HAP-1 (cell line): ENCODE results near the gene KLC1.

Source experiments
- DNase-seq, 2 experiments: peaks; one replicate each; pipeline ENCODE4 v3.0.0-alpha.2; 2016 to 2020; ENCODE audit warnings: low spot score in 2 of 2
- H3K27me3 ChIP-seq: fragments of 250-450 bp; sonication (Bioruptor Pico); 2 replicates; pipeline ENCODE4 v1.5.1; 2020; ENCODE audit warnings: low read depth, mild to moderate bottlenecking, moderate library complexity
- H3K36me3 ChIP-seq: fragments of 250-450 bp; sonication (Bioruptor Pico); replicated peaks from 2 replicates; pipeline ENCODE4 v1.5.1; 2020; ENCODE audit warnings: mild to moderate bottlenecking
- H3K4me1 ChIP-seq: fragments of 250-450 bp; sonication (Bioruptor Pico); 2 replicates; pipeline ENCODE4 v1.5.1; 2020; ENCODE audit warnings: mild to moderate bottlenecking
- H3K4me3 ChIP-seq: fragments of 250-450 bp; sonication (Bioruptor Pico); 2 replicates; pipeline ENCODE4 v1.5.1; 2020; ENCODE audit warnings: mild to moderate bottlenecking, moderate library complexity
- H3K9me3 ChIP-seq: fragments of 250-450 bp; sonication (Bioruptor Pico); 2 replicates; pipeline ENCODE4 v1.5.1; 2020; ENCODE audit warnings: mild to moderate bottlenecking, moderate library complexity
- in situ Hi-C: fragments of 300-500 bp; cut with MboI; formaldehyde crosslinking; loops from 3 replicates; pipeline ENCODE4 v1.14.3; 2020; ENCODE audit warnings: low sequenced_read_pairs, inconsistent platforms, mixed read lengths

Gene KLC1

DNA sequence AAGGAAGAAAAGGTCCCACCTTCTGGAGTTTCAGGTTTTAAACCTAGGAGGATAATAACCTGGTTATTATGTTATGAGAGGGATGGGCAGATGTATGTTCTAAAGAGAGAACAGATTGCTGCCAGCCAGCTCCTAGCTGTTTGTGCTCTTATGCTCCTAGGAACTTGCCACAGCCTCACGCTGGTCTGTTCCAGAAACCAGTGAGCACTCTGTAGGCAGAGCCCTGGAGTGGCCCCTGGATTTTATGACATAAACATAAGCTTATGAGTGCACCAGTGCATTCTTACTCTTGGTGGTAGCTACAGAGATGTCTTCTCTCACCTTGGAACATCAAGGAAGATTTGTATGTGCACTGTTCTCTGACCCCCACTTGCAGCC, 27.7 kb downstream of the KLC1 start:
- no peak for DNase-seq
- peaks cover 67% of the 10 kb centered on the region for H3K36me3 ChIP-seq
- H3K4me1 ChIP-seq, result no peaks in the 10 kb centered on the region; the same call in 1 of the 2 replicates
- in situ Hi-C loops, result no loop called here
- no peaks in the 10 kb centered on the region for H3K27me3 ChIP-seq
- no peaks in the 10 kb centered on the region for H3K9me3 ChIP-seq
- no peak overlapping the region for H3K4me3 ChIP-seq

GRCh38 chr14:103657471-103657870, 28.5 kb downstream of the KLC1 start:
- Histone ChIP-seq H3K9me3 (no peaks in the 10 kb centered on the region), H3K36me3 (peaks cover 72% of the 10 kb centered on the region), H3K27me3 (no peaks in the 10 kb centered on the region), H3K4me1 (no peaks in the 10 kb centered on the region; the same call in 1 of the 2 replicates), H3K4me3 (no peak overlapping the region)
- no peak for DNase-seq
- in situ Hi-C loops, result no loop called here

- no peaks in the 10 kb centered on the region for H3K27me3 ChIP-seq
- H3K4me1 ChIP-seq, result no peaks in the 10 kb centered on the region
- in situ Hi-C loops, result no loop called here
- DNase-seq, result no peak
- no peak overlapping the region for H3K4me3 ChIP-seq
- peaks cover 86% of the 10 kb centered on the region for H3K36me3 ChIP-seq
- no peaks in the 10 kb centered on the region for H3K9me3 ChIP-seq
Measured at GRCh38 chr14:103659631-103660030, 30.6 kb downstream of the KLC1 start.

DNA sequence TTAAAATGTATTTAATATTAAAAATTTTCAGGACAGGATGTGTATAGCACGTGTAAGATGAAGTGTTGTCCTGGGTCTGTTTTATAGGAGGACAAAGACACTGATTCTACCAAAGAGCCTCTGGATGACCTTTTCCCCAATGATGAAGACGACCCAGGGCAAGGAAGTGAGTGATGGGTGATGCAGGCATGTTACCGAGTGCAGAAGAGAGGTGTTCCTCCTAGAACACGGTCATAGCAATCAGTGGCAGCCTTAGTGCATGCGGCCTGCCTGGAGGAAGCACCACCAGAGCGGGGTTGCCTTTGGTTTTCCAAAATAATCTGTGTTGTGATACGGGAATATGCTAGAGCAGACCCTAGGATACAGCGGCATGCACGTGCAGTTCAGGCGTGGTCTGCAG, 33.0 kb downstream of the KLC1 start:
- peaks cover 70% of the 10 kb centered on the region for H3K36me3 ChIP-seq
- no peaks in the 10 kb centered on the region for H3K9me3 ChIP-seq
- in situ Hi-C loops, result no loop called here
- no peaks in the 10 kb centered on the region for H3K4me1 ChIP-seq
- no peak overlapping the region for H3K4me3 ChIP-seq
- DNase-seq, result no peak
- no peaks in the 10 kb centered on the region for H3K27me3 ChIP-seq

DNA sequence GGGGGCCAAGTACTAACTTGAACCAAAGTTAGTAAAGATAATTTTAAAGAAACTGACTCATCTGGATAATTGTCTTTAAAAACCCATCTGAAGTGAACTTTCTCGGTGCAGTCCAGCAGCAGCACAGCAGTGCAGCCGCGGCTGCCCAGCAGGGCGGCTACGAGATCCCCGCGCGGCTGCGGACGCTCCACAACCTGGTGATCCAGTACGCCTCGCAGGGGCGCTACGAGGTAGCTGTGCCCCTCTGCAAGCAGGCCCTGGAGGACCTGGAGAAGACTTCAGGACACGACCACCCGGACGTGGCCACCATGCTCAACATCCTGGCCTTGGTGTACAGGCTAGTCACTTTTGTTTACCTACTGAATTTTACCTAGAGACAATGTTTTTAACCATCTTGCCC, 33.6 kb downstream of the KLC1 start:
- Histone ChIP-seq H3K4me3 (no peak overlapping the region), H3K9me3 (no peaks in the 10 kb centered on the region), H3K36me3 (peaks cover 70% of the 10 kb centered on the region), H3K4me1 (no peaks in the 10 kb centered on the region), H3K27me3 (no peaks in the 10 kb centered on the region)
- in situ Hi-C loops, result no loop called here
- no peak for DNase-seq

- no peak for DNase-seq
- Histone ChIP-seq H3K27me3 (no peaks in the 10 kb centered on the region), H3K4me1 (no peaks in the 10 kb centered on the region), H3K9me3 (no peaks in the 10 kb centered on the region), H3K36me3 (peaks cover 71% of the 10 kb centered on the region), H3K4me3 (no peak overlapping the region)
- in situ Hi-C loops, result no loop called here
Measured at GRCh38 chr14:103663506-103663905, 34.5 kb downstream of the KLC1 start.

- H3K36me3 ChIP-seq, result peaks cover 63% of the 10 kb centered on the region
- no peak for DNase-seq
- H3K4me1 ChIP-seq, result peaks cover 7% of the 10 kb centered on the region
- in situ Hi-C loops, result no loop called here
- H3K9me3 ChIP-seq, result no peaks in the 10 kb centered on the region
- no peak overlapping the region for H3K4me3 ChIP-seq
- no peaks in the 10 kb centered on the region for H3K27me3 ChIP-seq
Measured at GRCh38 chr14:103667671-103668070, 38.7 kb downstream of the KLC1 start.

DNA sequence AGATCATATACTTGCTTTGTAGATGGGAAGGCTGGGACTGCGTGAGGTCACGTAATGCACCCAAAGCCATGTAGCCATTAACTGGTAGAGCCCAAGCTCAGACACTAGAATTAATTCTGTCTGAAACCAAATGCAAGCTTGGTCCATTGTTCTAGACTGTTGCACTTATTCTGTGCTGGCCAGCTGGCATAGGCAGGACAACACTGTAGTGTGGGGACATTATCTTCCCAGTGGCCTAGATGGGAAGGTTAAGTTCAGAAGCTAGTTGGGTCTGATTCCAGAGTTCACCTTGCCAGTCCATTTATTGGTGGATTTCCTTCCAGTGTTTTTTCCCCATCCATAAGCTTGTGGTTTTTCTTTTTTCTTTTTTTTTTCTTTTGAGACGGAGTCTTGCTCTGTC, 39.1 kb downstream of the KLC1 start:
- Histone ChIP-seq H3K27me3 (no peaks in the 10 kb centered on the region), H3K4me1 (peaks cover 7% of the 10 kb centered on the region), H3K4me3 (no peak overlapping the region), H3K36me3 (peaks cover 65% of the 10 kb centered on the region), H3K9me3 (no peaks in the 10 kb centered on the region)
- in situ Hi-C loops, result no loop called here
- no peak for DNase-seq

DNA sequence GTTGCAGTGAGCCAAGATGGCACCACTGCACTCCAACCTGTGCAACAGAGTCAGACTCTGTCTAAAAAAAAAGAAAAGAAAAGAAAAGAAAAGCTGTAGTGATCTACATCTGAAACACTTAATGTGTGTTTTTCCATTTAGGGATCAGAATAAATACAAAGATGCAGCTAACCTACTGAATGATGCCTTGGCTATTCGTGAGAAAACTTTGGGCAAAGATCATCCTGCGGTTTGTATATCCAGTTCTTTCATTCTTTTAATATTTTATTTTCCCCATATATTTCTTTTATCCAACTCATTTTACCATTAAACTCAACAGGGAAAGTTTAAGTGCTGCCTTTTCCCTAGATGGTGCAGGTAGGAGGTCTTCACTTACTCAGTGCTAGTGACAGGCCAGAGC, 40.4 kb downstream of the KLC1 start:
- no peak for DNase-seq
- Histone ChIP-seq H3K9me3 (no peaks in the 10 kb centered on the region), H3K4me3 (no peak overlapping the region), H3K27me3 (no peaks in the 10 kb centered on the region), H3K4me1 (peaks cover 7% of the 10 kb centered on the region), H3K36me3 (peaks cover 62% of the 10 kb centered on the region)
- in situ Hi-C loops, result no loop called here

GRCh38 chr14:103671911-103672310, 42.9 kb downstream of the KLC1 start:
- in situ Hi-C loops, result no loop called here
- Histone ChIP-seq H3K4me3 (no peak overlapping the region), H3K9me3 (no peaks in the 10 kb centered on the region), H3K27me3 (no peaks in the 10 kb centered on the region), H3K4me1 (peaks cover 7% of the 10 kb centered on the region), H3K36me3 (peaks cover 80% of the 10 kb centered on the region)
- DNase-seq, result no peak

- H3K4me1 ChIP-seq, result no peaks in the 10 kb centered on the region
- H3K36me3 ChIP-seq, result peaks cover 94% of the 10 kb centered on the region
- in situ Hi-C loops, result no loop called here
- H3K27me3 ChIP-seq, result no peaks in the 10 kb centered on the region
- no peak overlapping the region for H3K4me3 ChIP-seq
- no peak for DNase-seq
- no peaks in the 10 kb centered on the region for H3K9me3 ChIP-seq
Measured at GRCh38 chr14:103675957-103676356, 46.9 kb downstream of the KLC1 start.

DNA sequence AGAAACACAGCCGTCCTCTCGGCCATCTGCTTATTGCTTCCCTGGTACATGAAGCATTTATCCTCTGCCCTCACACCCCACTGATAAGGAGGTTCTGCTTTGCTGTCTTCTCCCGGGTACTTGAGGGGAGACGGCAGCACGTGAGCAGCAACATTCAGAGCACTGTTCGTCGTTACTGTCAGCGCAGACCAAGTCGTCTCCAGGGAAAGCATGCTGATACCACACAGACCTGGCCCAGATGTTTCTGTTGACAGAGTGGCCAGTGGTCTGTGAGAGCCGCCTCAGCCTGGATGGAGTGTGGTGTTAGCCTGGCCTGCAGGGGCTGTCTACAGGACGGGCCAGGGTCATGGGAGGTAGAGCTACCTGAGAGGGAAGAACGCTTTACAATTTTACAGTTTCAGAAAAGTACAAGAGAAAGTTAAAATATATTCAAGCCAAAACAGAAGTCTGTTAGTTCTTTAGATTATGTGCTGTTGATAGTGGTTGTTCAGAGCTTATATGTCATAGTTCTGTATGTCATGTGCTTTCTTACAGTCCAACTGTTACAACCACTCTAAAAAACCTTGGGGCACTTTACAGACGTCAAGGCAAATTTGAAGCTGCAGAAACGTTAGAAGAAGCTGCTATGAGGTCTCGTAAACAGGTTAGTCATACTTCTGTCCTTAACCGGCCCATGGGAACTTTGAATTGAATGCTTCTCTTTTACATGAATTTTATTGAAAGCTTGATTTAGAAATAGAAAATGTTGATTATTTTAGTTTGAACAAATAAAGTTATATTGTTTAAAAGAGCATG, 48.1 kb downstream of the KLC1 start:
- H3K27me3 ChIP-seq, result no peaks in the 10 kb centered on the region
- H3K4me1 ChIP-seq, result no peaks in the 10 kb centered on the region
- H3K9me3 ChIP-seq, result no peaks in the 10 kb centered on the region
- peaks cover 95% of the 10 kb centered on the region for H3K36me3 ChIP-seq
- in situ Hi-C loops, result no loop called here
- no peak overlapping the region for H3K4me3 ChIP-seq
- no peak for DNase-seq

- H3K4me1 ChIP-seq, result no peaks in the 10 kb centered on the region
- H3K9me3 ChIP-seq, result no peaks in the 10 kb centered on the region
- peaks cover 93% of the 10 kb centered on the region for H3K36me3 ChIP-seq
- peak; percentile 17 to 58 for DNase-seq
- in situ Hi-C loops, result no loop called here
- no peaks in the 10 kb centered on the region for H3K27me3 ChIP-seq
- no peak overlapping the region for H3K4me3 ChIP-seq
Measured at GRCh38 chr14:103679351-103679750, 50.3 kb downstream of the KLC1 start.

DNA sequence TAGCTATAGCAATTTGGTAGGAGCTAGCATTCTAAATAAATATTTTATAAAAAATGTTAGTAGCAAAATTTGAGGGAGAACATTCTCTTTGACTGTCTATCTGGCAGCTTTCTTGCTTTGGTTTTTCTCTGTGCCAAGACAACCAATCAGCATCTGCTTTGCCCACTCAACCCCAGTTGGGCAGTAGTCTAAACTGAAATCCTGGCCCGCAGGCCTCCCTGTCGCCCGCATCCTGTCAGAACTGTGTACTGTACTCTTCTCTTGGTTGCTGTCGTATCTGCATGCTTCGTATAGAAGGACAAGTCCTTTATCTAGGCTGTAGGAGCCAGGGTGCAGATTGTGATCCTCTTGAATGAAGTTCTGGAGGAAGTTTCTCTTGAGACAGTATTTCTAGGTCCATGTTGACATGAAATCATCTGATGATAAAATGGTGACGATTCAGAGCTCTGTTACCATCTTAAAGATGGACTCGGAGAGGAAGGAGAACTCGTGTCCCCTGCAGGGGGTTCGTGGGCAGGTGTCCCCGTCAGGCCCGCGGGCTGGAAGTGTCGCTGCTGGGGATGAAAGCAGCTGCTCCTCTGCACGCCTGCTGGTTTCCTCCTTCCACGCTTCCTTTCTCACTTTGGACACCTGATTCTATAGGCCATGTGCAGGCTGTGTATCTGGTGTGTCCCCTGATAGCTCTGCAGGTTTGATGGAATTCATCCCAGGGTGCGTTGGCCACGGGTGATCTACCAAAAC, 51.6 kb downstream of the KLC1 start:
- Histone ChIP-seq H3K27me3 (no peaks in the 10 kb centered on the region), H3K4me1 (no peaks in the 10 kb centered on the region), H3K9me3 (no peaks in the 10 kb centered on the region), H3K36me3 (peaks cover 91% of the 10 kb centered on the region), H3K4me3 (no peak overlapping the region)
- DNase-seq, result no peak
- in situ Hi-C loops, result loop anchor here (10.0 kb wide), 1 partner anchor 106 kb away; no protein-coding TSS in a partner anchor
